Adrenal gland (tissue), 5 donors: ENCODE measurements around the gene CRX.
"Not testable (repeated sequence)": the region's sequence is repeated elsewhere in the genome, so short reads cannot be mapped to it uniquely, and the experiment has no call there.

ENCODE experiments used
- CTCF ChIP-seq, 6 experiments: fragments of 450-650 bp in 4 of 6; fragments of 200-600 bp in 2 of 6; sonication (generic) in 1 of 6; IDR thresholded peaks; 1 replicate in 5 of 6; 2 replicates in 1 of 6; pipeline versions ENCODE4 v1.5.1 to v1.8.0; 2016 to 2021; ENCODE audit warnings: antibody characterized with exemption in 6 of 6, mild to moderate bottlenecking in 2 of 6, moderate library complexity in 1 of 6
- POLR2A ChIP-seq, 2 donors: fragments of 450-650 bp; IDR thresholded peaks; one replicate each; pipeline ENCODE4 v1.6.1; 2017; ENCODE audit warnings: antibody characterized with exemption in 2 of 2, mild to moderate bottlenecking in 2 of 2, moderate library complexity in 1 of 2
- donor health status: DM: no; HTN: no; CAD: no.

DNA sequence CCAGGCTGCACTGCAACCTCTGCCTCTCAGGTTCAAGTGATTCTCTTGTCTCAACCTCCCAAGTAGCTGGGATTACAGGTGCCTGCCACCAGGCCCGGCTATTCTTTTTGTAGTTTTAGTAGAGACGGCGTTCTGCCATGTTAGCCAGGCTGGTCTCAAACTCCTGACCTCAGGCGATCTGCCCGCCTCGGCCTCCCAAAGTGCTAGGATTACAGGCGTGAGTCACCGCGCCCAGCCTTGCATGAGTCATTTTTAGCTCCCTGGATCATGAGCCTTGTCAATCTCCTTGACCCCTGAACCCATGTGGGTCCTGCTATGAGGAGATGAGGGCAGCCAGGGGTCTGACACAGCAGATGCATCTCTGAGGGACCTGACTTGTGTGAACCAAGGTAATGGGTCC, 36.5 kb downstream of the CRX start:
- not testable (repeated sequence) for TF ChIP-seq POLR2A, CTCF (IDR thresholded peaks at IDR 0.05)
